CD4-positive, alpha-beta T cell treated with Interleukin-10 for 1 hour (primary cell): Measurements from ENCODE around the gene ACVR1C.

Source experiments
- DNase-seq: peaks from one replicate; pipeline ENCODE4 v3.0.0-alpha.2; 2020

ACVR1C gene

DNA sequence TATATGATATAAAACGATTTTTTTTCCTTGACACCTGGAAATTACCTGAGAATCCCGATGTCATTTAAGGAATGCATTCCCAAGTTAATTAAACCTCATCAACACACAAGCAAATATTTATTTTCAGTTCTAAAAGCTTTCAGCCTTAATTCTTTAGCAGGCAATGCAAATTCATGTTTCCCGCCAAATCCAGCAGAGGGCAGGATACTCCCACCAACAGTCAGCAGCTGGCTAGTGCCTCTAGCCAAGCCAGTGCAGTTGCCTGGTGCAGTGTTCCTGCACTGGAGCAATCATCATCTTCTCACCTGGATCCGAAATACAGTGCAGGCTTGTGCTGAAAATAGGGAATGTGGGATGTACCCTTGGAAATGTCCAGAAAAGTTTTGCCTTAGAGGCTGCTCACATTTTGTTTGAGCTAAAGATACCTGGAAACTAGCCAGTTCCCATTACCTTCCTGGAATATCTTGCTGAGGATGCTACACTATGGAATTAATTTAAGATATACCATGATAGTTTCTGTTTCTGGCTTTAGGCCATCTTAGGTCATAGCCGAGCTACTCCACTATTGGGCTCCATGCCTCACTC is 136.4 kb downstream of the ACVR1C start:
- peak; percentile 81 for DNase-seq

- no peak for DNase-seq
These were observed 138.7 kb downstream of the ACVR1C start for GRCh38 chr2:157489983-157490382.

DNA sequence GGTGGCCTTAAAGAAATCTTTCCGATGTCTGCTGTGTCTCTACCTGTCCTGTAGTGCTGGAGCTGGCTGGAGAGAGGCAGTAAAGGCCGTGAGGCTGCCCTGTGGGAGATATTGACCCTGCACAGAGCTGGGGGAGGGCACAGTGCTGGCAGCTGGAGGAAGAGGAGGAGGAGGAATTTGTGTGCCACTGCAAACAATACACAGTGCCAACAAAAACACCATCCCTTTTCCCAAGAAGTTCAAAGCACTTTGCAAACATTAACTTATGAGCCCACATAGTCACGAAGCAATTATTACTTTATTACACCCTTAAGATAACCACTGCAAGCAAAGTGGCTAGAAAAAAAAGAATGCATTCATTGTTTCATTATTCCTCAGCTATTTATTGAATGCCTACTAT is 139.8 kb downstream of the ACVR1C start:
- no peak for DNase-seq

GRCh38 chr2:157487747-157488146 is 140.9 kb downstream of the ACVR1C start:
- DNase-seq, result no peak

DNA sequence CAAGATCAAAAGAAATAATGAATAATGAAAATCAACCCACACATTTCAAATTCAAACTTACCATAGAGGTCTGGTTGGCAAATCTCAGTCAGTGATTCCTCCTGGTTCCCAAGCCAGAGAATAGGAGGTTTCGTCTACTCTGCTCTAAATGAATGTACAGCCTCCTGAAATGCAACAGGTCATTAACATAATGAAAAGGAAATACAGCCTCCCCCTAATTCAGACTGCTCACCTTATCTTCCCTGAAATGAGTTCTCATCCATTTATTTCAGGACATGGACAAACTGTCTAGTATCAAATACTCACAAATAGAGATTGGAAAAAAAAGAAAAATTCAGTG is 141.4 kb downstream of the ACVR1C start:
- no peak for DNase-seq

- no peak for DNase-seq
These were observed 141.9 kb downstream of the ACVR1C start for GRCh38 chr2:157486596-157487270.

- DNase-seq, result no peak
These were observed 148.3 kb downstream of the ACVR1C start for GRCh38 chr2:157480182-157480961.

GRCh38 chr2:157479081-157480027 is 149.3 kb downstream of the ACVR1C start:
- DNase-seq, result no peak

- no peak for DNase-seq
These were observed 150.7 kb downstream of the ACVR1C start for GRCh38 chr2:157477919-157478318.

DNA sequence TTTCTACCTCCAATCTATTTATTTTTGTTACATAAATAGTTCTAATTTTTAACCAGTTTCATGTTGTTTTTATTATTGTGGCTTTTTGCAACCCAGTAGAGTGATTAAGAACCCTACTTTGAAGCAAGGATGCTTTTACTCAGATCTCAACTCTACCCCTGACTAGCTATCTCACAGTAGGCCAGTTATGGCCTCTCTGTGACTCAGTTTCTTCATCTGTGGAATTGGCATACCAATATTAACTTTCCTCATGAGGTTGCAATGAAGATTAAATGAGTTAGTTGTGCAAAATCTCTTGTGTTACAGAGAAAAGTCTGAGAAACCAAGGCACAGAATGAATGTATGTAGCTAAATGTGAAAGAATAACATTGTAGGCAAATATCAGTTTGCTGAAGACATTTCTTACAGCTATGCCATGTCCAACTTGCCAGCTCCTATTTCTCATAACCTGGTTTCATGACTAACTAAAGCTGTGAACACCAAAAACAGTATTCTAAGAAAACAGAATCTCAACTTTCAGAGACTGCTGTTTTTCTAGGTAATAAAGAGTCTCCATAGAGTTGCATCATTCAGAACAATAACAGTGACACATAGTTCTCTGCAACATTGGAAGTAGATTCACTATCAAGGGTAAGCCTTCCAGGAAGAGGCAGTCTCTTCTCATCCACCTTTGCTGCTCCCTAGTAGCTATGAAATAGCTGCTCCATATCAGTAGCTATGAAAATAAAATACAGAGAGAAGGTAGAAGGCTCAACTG is 151.5 kb downstream of the ACVR1C start:
- DNase-seq, result no peak
